GM13977 (cell line): ENCODE data around the gene GNG14.

Experiments
- DNase-seq: peaks from one replicate; pipeline ENCODE4 v3.0.0; 2012; ENCODE audit warnings: low spot score
- in situ Hi-C: fragments of 300-500 bp; cut with MboI; formaldehyde crosslinking; loops from one replicate; pipeline ENCODE4 v1.12.0; 2022; ENCODE audit warnings: low sequenced_read_pairs, low pct_unique_long_range_greater_than_20kb, mixed read lengths, inconsistent platforms; ENCODE audit not compliant: unreplicated experiment
- TF ChIP-seq, protein P1 (sequence below): IDR thresholded peaks from 2 replicates; pipeline ENCODE4 v1.5.1; 2012; ENCODE audit warnings: mild to moderate bottlenecking, control low read depth; ENCODE audit not compliant: insufficient read depth; ENCODE audit errors: extremely low read depth, missing control alignments

GNG14 gene

GRCh38 chr19:12727745-12728433 is 40.1 kb downstream of the GNG14 start:
- TF ChIP-seq, protein P1, sequence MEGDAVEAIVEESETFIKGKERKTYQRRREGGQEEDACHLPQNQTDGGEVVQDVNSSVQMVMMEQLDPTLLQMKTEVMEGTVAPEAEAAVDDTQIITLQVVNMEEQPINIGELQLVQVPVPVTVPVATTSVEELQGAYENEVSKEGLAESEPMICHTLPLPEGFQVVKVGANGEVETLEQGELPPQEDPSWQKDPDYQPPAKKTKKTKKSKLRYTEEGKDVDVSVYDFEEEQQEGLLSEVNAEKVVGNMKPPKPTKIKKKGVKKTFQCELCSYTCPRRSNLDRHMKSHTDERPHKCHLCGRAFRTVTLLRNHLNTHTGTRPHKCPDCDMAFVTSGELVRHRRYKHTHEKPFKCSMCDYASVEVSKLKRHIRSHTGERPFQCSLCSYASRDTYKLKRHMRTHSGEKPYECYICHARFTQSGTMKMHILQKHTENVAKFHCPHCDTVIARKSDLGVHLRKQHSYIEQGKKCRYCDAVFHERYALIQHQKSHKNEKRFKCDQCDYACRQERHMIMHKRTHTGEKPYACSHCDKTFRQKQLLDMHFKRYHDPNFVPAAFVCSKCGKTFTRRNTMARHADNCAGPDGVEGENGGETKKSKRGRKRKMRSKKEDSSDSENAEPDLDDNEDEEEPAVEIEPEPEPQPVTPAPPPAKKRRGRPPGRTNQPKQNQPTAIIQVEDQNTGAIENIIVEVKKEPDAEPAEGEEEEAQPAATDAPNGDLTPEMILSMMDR = no peak
- DNase-seq = no peak
- in situ Hi-C loops = no loop called here

- in situ Hi-C loops = no loop called here
- no peak for DNase-seq
- TF ChIP-seq, protein P1 = no peak
Measured at GRCh38 chr19:12730064-12730463, 42.3 kb downstream of the GNG14 start.

DNA sequence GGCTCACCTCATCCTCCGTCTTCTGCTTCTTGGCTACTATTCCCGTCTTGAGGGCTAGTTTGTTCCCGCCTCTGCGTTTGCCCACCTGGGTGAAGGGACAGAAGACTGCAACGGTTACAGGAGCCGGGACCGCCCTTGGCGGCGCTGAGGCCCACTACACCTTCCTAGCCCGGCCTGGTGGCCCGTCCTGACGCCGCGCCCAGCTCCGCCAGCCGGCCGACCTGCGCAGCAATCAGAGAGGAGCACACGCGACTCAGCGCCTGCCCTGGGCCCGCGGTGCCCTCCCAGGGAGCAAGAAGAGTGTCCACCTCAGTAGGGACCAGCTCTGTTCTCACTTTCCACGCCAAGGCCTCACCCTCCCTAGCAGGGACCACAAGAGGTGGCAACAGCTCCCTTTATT is 43.5 kb downstream of the GNG14 start:
- no peak for DNase-seq
- TF ChIP-seq, protein P1 = no peak
- in situ Hi-C loops = no loop called here

- TF ChIP-seq, protein P1 = peak; percentile 55
- in situ Hi-C loops = no loop called here
- peak; percentile 79 for DNase-seq
Measured at GRCh38 chr19:12733369-12734214, 45.8 kb downstream of the GNG14 start.

- DNase-seq = peak; percentile 94
- TF ChIP-seq, protein P1 = no peak
- in situ Hi-C loops = no loop called here
Measured at GRCh38 chr19:12736995-12737834, 49.4 kb downstream of the GNG14 start, which contains the start of gene GET3. TSS of gene GET3 (plus strand) at chr19:12737497. CDS start at chr19:12737506, 9 bp downstream.

DNA sequence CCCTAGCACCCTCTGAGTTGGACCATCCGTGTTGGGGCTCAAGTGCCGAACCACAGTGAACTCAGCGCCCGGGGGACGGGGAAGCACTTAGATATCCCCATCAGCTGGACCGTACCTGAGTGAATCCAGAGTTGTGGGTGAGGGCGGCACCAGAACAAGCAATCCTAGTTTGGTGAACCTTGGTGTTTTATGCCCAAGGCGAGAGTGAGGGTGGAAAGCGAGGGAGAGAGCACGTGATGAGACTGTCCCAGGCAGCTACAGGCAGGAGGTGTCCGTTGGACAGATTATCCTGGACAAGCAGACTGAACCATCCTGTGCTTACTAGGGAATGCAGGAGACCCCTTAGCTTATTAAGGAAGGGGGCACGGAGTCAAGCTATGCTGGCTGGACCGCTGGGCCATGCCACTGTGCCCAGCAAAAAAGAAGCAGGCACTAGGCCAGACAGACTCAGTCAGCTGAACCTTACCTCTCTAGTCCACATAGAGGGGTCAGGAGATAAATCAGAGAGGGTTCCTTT is 50.1 kb downstream of the GNG14 start:
- no peak for DNase-seq
- in situ Hi-C loops = no loop called here
- TF ChIP-seq, protein P1 = no peak
